Left lung (tissue), 10 donors: ENCODE data around the gene ITPR2. TPM values are rescaled to one million over a fixed set of nuclear protein-coding genes. Genes with fewer than 3 reads are reported as not detected.

ENCODE experiments used
- ATAC-seq: fragments of 200-7000 bp; cut with Tn5 transposase; one replicate; pipeline ENCODE4 v1.9.1; 2020; ENCODE audit warnings: moderate library complexity
- DNase-seq, 4 donors: peaks; one replicate each; pipeline ENCODE4 v3.0.0-alpha.2; 2013 to 2020
- H3K27ac ChIP-seq, 2 donors: fragments of 200-600 bp; sonication (generic) in 1 of 2; one replicate each; pipeline versions ENCODE4 v1.5.0 to v1.8.0; 2020 to 2021
- H3K27me3 ChIP-seq, 2 donors: fragments of 200-600 bp; sonication (generic) in 1 of 2; one replicate each; pipeline versions ENCODE4 v1.5.0 to v1.8.0; 2020 to 2021
- H3K36me3 ChIP-seq, 2 donors: fragments of 200-600 bp; sonication (generic) in 1 of 2; one replicate each; pipeline versions ENCODE4 v1.5.0 to v1.8.0; 2020 to 2021
- H3K4me1 ChIP-seq, 2 donors: fragments of 200-600 bp; one replicate each; pipeline ENCODE4 v1.8.0; 2021
- H3K4me3 ChIP-seq, 2 donors: fragments of 200-600 bp; sonication (generic) in 1 of 2; one replicate each; pipeline versions ENCODE4 v1.5.0 to v1.8.0; 2020 to 2021; ENCODE audit warnings: mild to moderate bottlenecking in 1 of 2
- H3K9me3 ChIP-seq, 2 donors: fragments of 200-600 bp; sonication (generic) in 1 of 2; one replicate each; pipeline versions ENCODE4 v1.5.0 to v1.8.0; 2020 to 2021
- intact Hi-C, 2 donors: fragments of 100-400 bp; cut with DNase I; formaldehyde crosslinking; loops; one replicate each; pipeline versions ENCODE4 v1.11.2 to v1.14.2; 2022
- polyA plus RNA-seq, 6 donors: library from polyadenylated mRNA; unstranded; fragments of 120-200 nt; gene quantifications; one replicate each; pipeline ENCODE4 v1.2.1, GENCODE V29; 2013; ENCODE audit not compliant: insufficient read length in 6 of 6
- total RNA-seq, 2 donors: library from RNA; stranded (reverse); fragmentation: NEBNext Ultra II Directional; extraction: Animal tissue kit (Norgen Biotek cat#: 25700); gene quantifications; one replicate each; pipeline ENCODE4 v1.2.1, GENCODE V29; 2021
- TF ChIP-seq, protein P1 (sequence below), 2 donors: fragments of 200-600 bp; sonication (generic) in 1 of 2; IDR thresholded peaks; one replicate each; pipeline versions ENCODE4 v1.5.0 to v1.8.0; 2021; ENCODE audit warnings: antibody characterized with exemption in 2 of 2
- donor health status: DM: no; HTN: yes; CAD: no.
- donor health status: DM: no; HTN: no; CAD: no.

The ITPR2 gene
- total and polyA plus RNA-seq, 8 donors = 5.5 to 67.8 (median 7.5) TPM

DNA sequence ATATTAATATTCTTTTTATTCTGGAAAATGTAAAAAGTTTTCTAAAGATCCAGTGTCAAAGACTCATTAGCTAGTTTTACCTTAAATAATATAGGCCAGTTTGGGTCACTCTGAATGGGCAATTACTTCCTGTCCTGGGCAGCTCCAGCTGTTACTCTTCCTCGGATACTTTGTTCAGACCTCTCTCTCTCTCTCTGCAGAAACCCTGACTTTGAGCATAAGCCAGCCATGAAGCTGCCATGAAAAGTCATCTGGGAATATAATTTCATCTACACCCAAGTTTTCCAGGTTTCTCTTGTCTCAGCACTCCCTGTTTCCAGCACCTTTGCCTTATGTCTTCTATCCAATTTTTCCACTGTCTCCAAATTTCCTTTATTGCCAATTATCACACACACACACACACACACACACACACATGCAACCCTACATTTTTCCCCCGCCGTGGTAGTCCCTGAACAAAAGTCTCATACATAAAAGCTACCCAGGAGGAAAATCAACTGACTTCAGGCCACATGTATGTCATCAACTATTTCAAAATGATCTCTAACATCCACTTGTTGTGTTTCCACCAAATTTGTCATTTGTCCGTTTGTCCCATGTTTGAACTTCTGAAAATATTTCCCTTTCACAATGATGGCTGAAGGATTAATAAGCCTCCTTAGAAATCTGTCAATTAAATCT, 319.5 kb downstream of the ITPR2 start:
- DNase-seq = peak in 1 of 4 donors; percentile 44
- H3K4me3 ChIP-seq = no peak overlapping the region
- TF ChIP-seq, protein P1, sequence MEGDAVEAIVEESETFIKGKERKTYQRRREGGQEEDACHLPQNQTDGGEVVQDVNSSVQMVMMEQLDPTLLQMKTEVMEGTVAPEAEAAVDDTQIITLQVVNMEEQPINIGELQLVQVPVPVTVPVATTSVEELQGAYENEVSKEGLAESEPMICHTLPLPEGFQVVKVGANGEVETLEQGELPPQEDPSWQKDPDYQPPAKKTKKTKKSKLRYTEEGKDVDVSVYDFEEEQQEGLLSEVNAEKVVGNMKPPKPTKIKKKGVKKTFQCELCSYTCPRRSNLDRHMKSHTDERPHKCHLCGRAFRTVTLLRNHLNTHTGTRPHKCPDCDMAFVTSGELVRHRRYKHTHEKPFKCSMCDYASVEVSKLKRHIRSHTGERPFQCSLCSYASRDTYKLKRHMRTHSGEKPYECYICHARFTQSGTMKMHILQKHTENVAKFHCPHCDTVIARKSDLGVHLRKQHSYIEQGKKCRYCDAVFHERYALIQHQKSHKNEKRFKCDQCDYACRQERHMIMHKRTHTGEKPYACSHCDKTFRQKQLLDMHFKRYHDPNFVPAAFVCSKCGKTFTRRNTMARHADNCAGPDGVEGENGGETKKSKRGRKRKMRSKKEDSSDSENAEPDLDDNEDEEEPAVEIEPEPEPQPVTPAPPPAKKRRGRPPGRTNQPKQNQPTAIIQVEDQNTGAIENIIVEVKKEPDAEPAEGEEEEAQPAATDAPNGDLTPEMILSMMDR (IDR thresholded peaks at IDR 0.05) = no peak
- H3K9me3 ChIP-seq = no peaks in the 10 kb centered on the region
- no peaks in the 10 kb centered on the region for H3K27me3 ChIP-seq
- H3K36me3 ChIP-seq = no peaks in the 10 kb centered on the region
- H3K4me1 ChIP-seq = no peaks in the 10 kb centered on the region
- no peak overlapping the region for H3K27ac ChIP-seq
- ATAC-seq = no peak
- intact Hi-C loops = no loop called here

DNA sequence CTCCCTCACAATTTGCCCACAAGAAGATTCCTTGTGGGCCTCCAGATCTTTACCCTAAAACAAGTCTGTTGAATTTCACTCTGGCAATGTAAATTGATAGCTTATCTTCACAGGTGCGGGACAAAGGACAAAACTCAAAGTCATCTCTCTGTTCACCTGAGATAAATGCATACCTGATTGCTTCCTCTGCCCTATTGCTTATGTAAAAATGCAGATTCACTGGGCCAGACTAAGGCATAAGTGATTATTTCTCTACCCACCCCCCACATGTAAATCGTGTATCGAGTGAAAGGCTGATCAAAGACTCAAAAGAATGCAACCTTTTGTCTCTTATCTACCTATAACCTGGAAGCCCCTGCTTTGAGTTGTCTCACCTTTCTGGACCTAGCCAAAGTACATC, 320.8 kb downstream of the ITPR2 start:
- H3K4me3 ChIP-seq = no peak overlapping the region
- intact Hi-C loops = no loop called here
- H3K27me3 ChIP-seq = no peaks in the 10 kb centered on the region
- H3K27ac ChIP-seq = no peak overlapping the region
- DNase-seq = no peak
- no peaks in the 10 kb centered on the region for H3K9me3 ChIP-seq
- H3K4me1 ChIP-seq = no peaks in the 10 kb centered on the region
- no peak for ATAC-seq
- TF ChIP-seq, protein P1 (IDR thresholded peaks at IDR 0.05) = no peak
- no peaks in the 10 kb centered on the region for H3K36me3 ChIP-seq

DNA sequence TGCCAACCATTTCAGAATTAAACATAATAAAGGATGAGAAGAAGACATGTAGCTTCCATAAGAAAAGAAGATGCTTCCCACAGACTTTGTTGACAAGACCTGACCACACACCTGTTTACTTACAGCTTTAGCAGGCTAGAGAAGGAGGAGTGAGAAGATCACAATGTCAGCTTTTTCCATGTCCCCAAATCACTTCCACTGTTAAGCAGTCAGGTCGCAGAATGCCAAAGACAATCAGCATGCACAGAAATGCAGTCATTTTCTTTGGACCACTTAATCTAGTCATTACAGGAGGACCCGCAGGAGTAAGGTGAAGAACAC, 322.7 kb downstream of the ITPR2 start:
- H3K9me3 ChIP-seq = no peaks in the 10 kb centered on the region

DNA sequence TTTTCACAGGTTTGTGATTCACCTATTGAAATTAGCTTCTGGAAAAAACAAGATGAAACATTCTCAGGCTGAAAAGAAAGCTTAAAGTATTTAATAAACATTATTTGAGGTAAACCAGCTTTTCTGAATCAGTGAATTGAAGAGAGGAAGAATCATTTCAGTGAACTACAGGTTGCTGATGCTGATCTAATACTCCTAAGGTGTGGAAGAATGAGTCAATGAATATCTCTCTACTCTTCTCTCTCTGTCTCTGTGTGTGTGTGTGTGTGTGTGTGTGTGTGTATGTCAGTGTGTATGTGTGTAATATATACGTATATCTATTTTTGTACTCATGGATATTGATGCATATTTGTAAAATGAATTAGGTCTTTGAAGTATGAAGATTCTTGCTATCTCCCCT, 325.4 kb downstream of the ITPR2 start:
- no peak for ATAC-seq
- DNase-seq = no peak
- Histone ChIP-seq H3K36me3 (no peaks in the 10 kb centered on the region), H3K4me1 (no peaks in the 10 kb centered on the region), H3K9me3 (no peaks in the 10 kb centered on the region), H3K27me3 (no peaks in the 10 kb centered on the region), H3K4me3 (no peak overlapping the region), H3K27ac (no peak overlapping the region)
- TF ChIP-seq, protein P1 (IDR thresholded peaks at IDR 0.05) = no peak
- intact Hi-C loops = no loop called here

More for the DNA sequence above, 322.7 kb downstream of the ITPR2 start:
- Histone ChIP-seq H3K4me1 (no peaks in the 10 kb centered on the region), H3K27me3 (no peaks in the 10 kb centered on the region), H3K4me3 (no peak overlapping the region), H3K36me3 (no peaks in the 10 kb centered on the region), H3K27ac (no peak overlapping the region)
- DNase-seq (no peak), ATAC-seq (no peak)
- TF ChIP-seq, protein P1 (IDR thresholded peaks at IDR 0.05) = no peak
- intact Hi-C loops = no loop called here

DNA sequence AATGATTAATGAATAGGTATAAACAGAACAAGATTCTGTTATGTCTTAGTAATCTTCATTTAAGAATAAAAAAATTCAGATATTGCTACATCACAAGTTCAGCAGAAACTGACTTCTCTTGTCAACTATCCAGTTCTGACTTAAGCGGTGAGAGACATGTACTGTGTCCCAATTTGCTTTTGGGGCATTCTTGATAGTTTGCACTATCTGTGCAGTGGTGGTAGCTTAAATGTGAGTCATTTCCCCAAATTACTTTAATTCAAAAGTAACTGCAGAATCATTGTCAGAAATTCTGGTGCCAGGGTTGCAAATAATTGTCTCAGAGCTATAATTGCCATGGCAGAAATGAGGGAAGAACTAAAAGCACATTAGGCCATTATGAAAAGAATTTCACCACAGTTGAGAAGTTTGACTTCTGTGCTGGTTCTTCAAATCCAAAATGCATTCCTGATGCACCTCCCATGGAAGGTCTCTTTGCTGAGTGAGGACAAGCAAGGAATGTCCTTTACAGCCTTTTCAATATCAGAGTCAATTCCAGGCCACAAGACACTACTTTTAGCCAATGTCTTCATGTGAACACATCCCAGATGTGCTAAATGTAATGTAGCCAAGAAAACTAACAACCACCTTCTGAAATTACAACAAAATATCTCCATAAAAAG, 332.9 kb downstream of the ITPR2 start:
- DNase-seq (no peak), ATAC-seq (no peak)
- Histone ChIP-seq H3K9me3 (no peaks in the 10 kb centered on the region), H3K27me3 (no peaks in the 10 kb centered on the region), H3K4me3 (no peak overlapping the region), H3K27ac (no peak overlapping the region), H3K4me1 (peaks cover 0 to 5% of the 10 kb centered on the region in 2 donors), H3K36me3 (no peaks in the 10 kb centered on the region)
- TF ChIP-seq, protein P1 (IDR thresholded peaks at IDR 0.05) = no peak
- intact Hi-C loops = no loop called here
